ENCODE results near the gene NEDD9.

GRCh38 chr6:11140056-11140455 is 92.4 kb downstream of the NEDD9 start:
- TF ChIP-seq FOXA1 (IDR thresholded peaks at IDR 0.05) (no peak), RAD21 (IDR thresholded peaks at IDR 0.05) (no peak)

Measured in liver (tissue), 2 donors.